Measurements from ENCODE around the gene SPOCK1. TPM values are rescaled to one million over a fixed set of nuclear protein-coding genes. Genes with fewer than 3 reads are reported as not detected.

SPOCK1 gene
- total and polyA plus RNA-seq, 2 donors (not counting 3 experiments of a cell fraction or from before 2014, with no cell fraction given), result 144 to 280 TPM

GRCh38 chr5:137313526-137314175 lies 185.5 kb downstream of the SPOCK1 start:
- peaks cover 33% of the 10 kb centered on the region for H3K79me2 ChIP-seq (ENCODE audit: control insufficient read depth, insufficient read depth, low read length)
- H3K36me3 ChIP-seq (ENCODE audit: control insufficient read depth in 2 of 2, extremely low read depth in 1 of 2, insufficient read depth in 2 of 2, low read length in 2 of 2), result no peaks in the 10 kb centered on the region
- no peak for FAIRE-seq
- no peak overlapping the region for H2AFZ ChIP-seq (ENCODE audit: low read depth, low read length)
- no peak for TF ChIP-seq EZH2 (IDR thresholded peaks at IDR 0.05; ENCODE audit: borderline replicate concordance, low read depth, low read length, severe bottlenecking)
- no peak for TF ChIP-seq POLR2A (IDR thresholded peaks at IDR 0.05; ENCODE audit: low read depth, low read length)
- DNase-seq (ENCODE audit: low read depth, low spot score), result no peak
- peaks cover 19% of the 10 kb centered on the region for H3K4me1 ChIP-seq (ENCODE audit: control insufficient read depth, extremely low read depth, insufficient read depth, low read length)
- dilution Hi-C loops (cut with MboI; ENCODE audit: extremely low pct_ligation_motif_present, low sequenced_read_pairs), result no loop called here
- H3K27me3 ChIP-seq (ENCODE audit: control insufficient read depth in 2 of 2, insufficient read depth in 2 of 2, low read length in 2 of 2), result no peaks in the 10 kb centered on the region
- intact Hi-C loops (cut with micrococcal nuclease), result no loop called here
- no peak overlapping the region for H3K4me2 ChIP-seq (ENCODE audit: insufficient read depth, low read length)
- BruUV-seq (replicated peaks), result no TSS peak
- POLR2A ChIA-PET, result no interaction called here
- H3K9me3 ChIP-seq (replicated peaks; ENCODE audit: control insufficient read depth, insufficient read depth, low read length), result no peaks in the 10 kb centered on the region
- H3K9me1 ChIP-seq (replicated peaks; ENCODE audit: control insufficient read depth, extremely low read depth, insufficient read depth, low read length), result no peaks in the 10 kb centered on the region
- CTCF ChIA-PET, result interaction anchor here (0.8 to 0.9 kb wide), 2 partner anchors 185 to 511 kb away, joined by 3 read pairs; partner anchors contain the start of gene SPOCK1
- no peak overlapping the region for H3K9ac ChIP-seq (replicated peaks; ENCODE audit: extremely low read depth, insufficient read depth, low read length)
- H3K4me3 ChIP-seq (replicated peaks in 1 of 3; ENCODE audit: insufficient read depth in 1 of 3, low read depth in 1 of 3, low read length in 3 of 3), result no peak overlapping the region
- no peaks in the 10 kb centered on the region for H4K20me1 ChIP-seq (replicated peaks; ENCODE audit: control insufficient read depth, extremely low read depth, insufficient read depth, low read length)
- no peak overlapping the region for H3K27ac ChIP-seq (ENCODE audit: insufficient read depth, low read depth, low read length)

- Histone ChIP-seq H2AFZ (ENCODE audit: low read depth, low read length) (no peak overlapping the region), H3K27ac (ENCODE audit: insufficient read depth, low read depth, low read length) (peak overlapping the region; percentile 12), H3K4me3 (replicated peaks in 1 of 3; ENCODE audit: insufficient read depth in 1 of 3, low read depth in 1 of 3, low read length in 3 of 3) (no peak overlapping the region), H3K4me2 (ENCODE audit: insufficient read depth, low read length) (no peak overlapping the region), H3K9me1 (replicated peaks; ENCODE audit: control insufficient read depth, extremely low read depth, insufficient read depth, low read length) (no peaks in the 10 kb centered on the region), H3K79me2 (ENCODE audit: control insufficient read depth, insufficient read depth, low read length) (peaks cover 37% of the 10 kb centered on the region), H3K9ac (replicated peaks; ENCODE audit: extremely low read depth, insufficient read depth, low read length) (no peak overlapping the region), H3K36me3 (ENCODE audit: control insufficient read depth in 2 of 2, extremely low read depth in 1 of 2, insufficient read depth in 2 of 2, low read length in 2 of 2) (no peaks in the 10 kb centered on the region), H3K4me1 (ENCODE audit: control insufficient read depth, extremely low read depth, insufficient read depth, low read length) (peaks cover 19% of the 10 kb centered on the region), H3K9me3 (replicated peaks; ENCODE audit: control insufficient read depth, insufficient read depth, low read length) (no peaks in the 10 kb centered on the region), H4K20me1 (replicated peaks; ENCODE audit: control insufficient read depth, extremely low read depth, insufficient read depth, low read length) (no peaks in the 10 kb centered on the region), H3K27me3 (ENCODE audit: control insufficient read depth in 2 of 2, insufficient read depth in 2 of 2, low read length in 2 of 2) (no peaks in the 10 kb centered on the region)
- dilution Hi-C loops (cut with MboI; ENCODE audit: extremely low pct_ligation_motif_present, low sequenced_read_pairs) (no loop called here), intact Hi-C loops (cut with micrococcal nuclease) (no loop called here)
- POLR2A ChIA-PET, result no interaction called here
- BruUV-seq (replicated peaks), result no TSS peak
- TF ChIP-seq MYC (IDR thresholded peaks at IDR 0.05; ENCODE audit: low read depth, low read length), result no peak
- no peak for TF ChIP-seq POLR2AphosphoS5 (IDR thresholded peaks at IDR 0.05; ENCODE audit: insufficient read depth, low read depth, low read length)
- no peak for TF ChIP-seq FOS (IDR thresholded peaks at IDR 0.05; ENCODE audit: borderline replicate concordance, insufficient read depth, low read length)
- FAIRE-seq (no peak), DNase-seq (ENCODE audit: low read depth, low spot score) (no peak)
- CTCF ChIA-PET, result interaction anchor here (0.6 to 1.7 kb wide), 4 partner anchors 8 to 966 kb away, joined by 3 to 14 read pairs (median 3); no protein-coding TSS in a partner anchor
Observed at GRCh38 chr5:137312011-137312410, 187.1 kb downstream of the SPOCK1 start.

All from endothelial cell of umbilical vein (primary cell).